Ishikawa (cell line): ENCODE results near the gene ICAM2.

Experiments used
- EP300 ChIP-seq: IDR thresholded peaks from 2 replicates; pipeline ENCODE4 v1.6.1; 2012; ENCODE audit warnings: borderline replicate concordance
- MAX ChIP-seq: IDR thresholded peaks from 2 replicates; pipeline ENCODE4 v1.6.1; 2012
- RAD21 ChIP-seq: IDR thresholded peaks from 2 replicates; pipeline ENCODE4 v1.6.1; 2012; ENCODE audit warnings: low read depth
- TCF12 ChIP-seq: IDR thresholded peaks from 2 replicates; pipeline ENCODE4 v1.6.1; 2012; ENCODE audit warnings: low read depth
- YY1 ChIP-seq: IDR thresholded peaks from 2 replicates; pipeline ENCODE4 v1.6.1; 2012; ENCODE audit warnings: low read depth
- TF ChIP-seq, protein P1 (sequence below): IDR thresholded peaks from 2 replicates; pipeline ENCODE4 v1.6.1; 2012; ENCODE audit warnings: low read depth, mild to moderate bottlenecking

DNA sequence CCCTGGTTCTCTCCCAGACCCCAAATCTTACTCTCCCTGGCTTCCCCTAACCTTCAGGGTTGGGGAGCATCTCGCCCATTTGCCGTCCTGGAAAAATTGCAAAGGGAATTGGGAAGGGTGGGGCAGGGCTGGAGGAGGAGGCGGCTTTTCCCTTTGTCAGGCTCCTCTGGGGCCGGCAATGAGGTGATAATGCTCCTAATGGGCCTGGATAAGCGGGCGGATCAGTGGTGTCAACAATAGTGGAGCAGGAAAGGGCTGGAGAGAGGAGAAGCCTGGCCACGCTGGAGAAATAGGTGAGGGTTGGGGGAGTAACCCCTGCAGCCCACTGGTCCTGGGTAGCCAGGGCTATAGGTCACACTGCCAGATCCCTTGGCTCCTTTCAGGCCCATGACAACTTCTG lies 60.0 kb downstream of the ICAM2 start:
- TF ChIP-seq, protein P1, sequence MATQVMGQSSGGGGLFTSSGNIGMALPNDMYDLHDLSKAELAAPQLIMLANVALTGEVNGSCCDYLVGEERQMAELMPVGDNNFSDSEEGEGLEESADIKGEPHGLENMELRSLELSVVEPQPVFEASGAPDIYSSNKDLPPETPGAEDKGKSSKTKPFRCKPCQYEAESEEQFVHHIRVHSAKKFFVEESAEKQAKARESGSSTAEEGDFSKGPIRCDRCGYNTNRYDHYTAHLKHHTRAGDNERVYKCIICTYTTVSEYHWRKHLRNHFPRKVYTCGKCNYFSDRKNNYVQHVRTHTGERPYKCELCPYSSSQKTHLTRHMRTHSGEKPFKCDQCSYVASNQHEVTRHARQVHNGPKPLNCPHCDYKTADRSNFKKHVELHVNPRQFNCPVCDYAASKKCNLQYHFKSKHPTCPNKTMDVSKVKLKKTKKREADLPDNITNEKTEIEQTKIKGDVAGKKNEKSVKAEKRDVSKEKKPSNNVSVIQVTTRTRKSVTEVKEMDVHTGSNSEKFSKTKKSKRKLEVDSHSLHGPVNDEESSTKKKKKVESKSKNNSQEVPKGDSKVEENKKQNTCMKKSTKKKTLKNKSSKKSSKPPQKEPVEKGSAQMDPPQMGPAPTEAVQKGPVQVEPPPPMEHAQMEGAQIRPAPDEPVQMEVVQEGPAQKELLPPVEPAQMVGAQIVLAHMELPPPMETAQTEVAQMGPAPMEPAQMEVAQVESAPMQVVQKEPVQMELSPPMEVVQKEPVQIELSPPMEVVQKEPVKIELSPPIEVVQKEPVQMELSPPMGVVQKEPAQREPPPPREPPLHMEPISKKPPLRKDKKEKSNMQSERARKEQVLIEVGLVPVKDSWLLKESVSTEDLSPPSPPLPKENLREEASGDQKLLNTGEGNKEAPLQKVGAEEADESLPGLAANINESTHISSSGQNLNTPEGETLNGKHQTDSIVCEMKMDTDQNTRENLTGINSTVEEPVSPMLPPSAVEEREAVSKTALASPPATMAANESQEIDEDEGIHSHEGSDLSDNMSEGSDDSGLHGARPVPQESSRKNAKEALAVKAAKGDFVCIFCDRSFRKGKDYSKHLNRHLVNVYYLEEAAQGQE, result no peak
- TF ChIP-seq RAD21, result no peak
- no peak for TF ChIP-seq YY1
- no peak for TF ChIP-seq MAX
- TF ChIP-seq TCF12, result no peak
- TF ChIP-seq EP300, result no peak
